Chondrocyte (in vitro differentiated cells): ENCODE results near the gene MAB21L1. TPM values are rescaled to one million over a fixed set of nuclear protein-coding genes. Genes with fewer than 3 reads are reported as not detected.

Source experiments
- DNase-seq: peaks from one replicate; pipeline ENCODE4 v3.0.0; 2021; ENCODE audit warnings: mixed read lengths, low spot score
- H3K27ac Mint-ChIP-seq: one replicate; pipeline ENCODE4 v1.8.0; 2021; ENCODE audit warnings: mild to moderate bottlenecking, moderate library complexity, mixed read lengths; ENCODE audit not compliant: unreplicated experiment
- H3K27me3 Mint-ChIP-seq: 2 replicates; pipeline ENCODE4 v1.8.0; 2021; ENCODE audit warnings: low read depth, mixed read lengths
- H3K36me3 Mint-ChIP-seq: 2 replicates; pipeline ENCODE4 v1.8.0; 2021; ENCODE audit warnings: low read depth, mixed read lengths
- H3K4me1 Mint-ChIP-seq: 2 replicates; pipeline ENCODE4 v1.8.0; 2021; ENCODE audit warnings: low read depth, mild to moderate bottlenecking, mixed read lengths
- H3K4me3 Mint-ChIP-seq: one replicate; pipeline ENCODE4 v1.8.0; 2021; ENCODE audit warnings: mild to moderate bottlenecking, moderate library complexity, mixed read lengths; ENCODE audit not compliant: unreplicated experiment
- H3K9me3 Mint-ChIP-seq: 2 replicates; pipeline ENCODE4 v1.8.0; 2021; ENCODE audit warnings: low read depth, mixed read lengths
- total RNA-seq: library from RNA; stranded (reverse); gene quantifications from 3 replicates; pipeline ENCODE4 v1.2.1, GENCODE V29; 2021
- TF ChIP-seq, protein P1 (sequence below): fragments of 200-600 bp; sonication (generic); IDR thresholded peaks from 2 replicates; pipeline ENCODE4 v1.5.0; 2021; ENCODE audit warnings: antibody characterized with exemption, mild to moderate bottlenecking, moderate library complexity

MAB21L1 gene
- total RNA-seq, 1 donor from 2014 or later, result 0.07 TPM

DNA sequence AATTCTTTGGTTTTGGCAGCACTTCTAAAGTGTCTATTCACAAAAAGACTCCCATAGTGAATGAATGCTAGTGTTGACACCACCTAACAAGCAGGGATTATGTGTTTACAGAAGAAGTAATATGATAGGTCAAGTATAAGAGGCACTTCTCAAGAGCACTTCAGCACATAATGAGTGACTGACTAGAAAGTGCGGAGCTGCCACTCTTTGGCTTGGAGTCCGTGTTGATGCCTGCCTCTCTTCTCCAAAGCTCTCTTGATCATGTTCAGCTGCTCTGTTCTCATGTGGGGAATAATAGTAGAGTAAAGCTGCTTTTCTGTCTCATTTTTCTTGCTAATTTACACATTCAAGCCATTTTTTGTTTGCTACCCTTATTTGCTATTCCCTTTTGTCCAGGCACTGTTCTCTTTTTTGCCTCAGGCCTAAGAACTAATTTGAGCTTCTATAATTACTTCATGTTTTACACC is 22.7 kb upstream of the MAB21L1 start:
- H3K36me3 Mint-ChIP-seq, result no peaks in the 10 kb centered on the region
- H3K4me3 Mint-ChIP-seq, result no peak overlapping the region

DNA sequence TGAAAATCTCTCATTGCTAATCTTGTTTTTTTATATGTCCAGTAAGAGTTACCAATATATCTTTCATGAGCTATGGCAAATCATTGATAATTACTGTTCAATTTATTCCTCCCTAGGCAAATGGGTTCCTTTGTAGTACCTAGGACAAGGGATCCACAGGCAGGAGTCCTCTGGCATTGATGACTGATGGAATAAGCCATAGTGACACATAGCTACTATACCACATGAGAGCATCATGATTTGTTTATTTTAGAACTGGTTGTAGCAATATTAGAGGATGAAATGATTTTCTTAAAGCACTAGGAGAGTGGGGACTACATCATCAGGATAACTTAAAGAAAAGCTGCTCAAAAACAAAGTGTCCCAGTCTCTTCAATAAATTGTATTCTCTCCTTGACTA is 21.7 kb upstream of the MAB21L1 start:
- Mint-ChIP-seq H3K4me1 (no peaks in the 10 kb centered on the region), H3K36me3 (no peaks in the 10 kb centered on the region), H3K27ac (no peak overlapping the region), H3K27me3 (no peaks in the 10 kb centered on the region), H3K4me3 (no peak overlapping the region), H3K9me3 (peaks cover 7% of the 10 kb centered on the region)
- DNase-seq, result no peak
- TF ChIP-seq, protein P1, sequence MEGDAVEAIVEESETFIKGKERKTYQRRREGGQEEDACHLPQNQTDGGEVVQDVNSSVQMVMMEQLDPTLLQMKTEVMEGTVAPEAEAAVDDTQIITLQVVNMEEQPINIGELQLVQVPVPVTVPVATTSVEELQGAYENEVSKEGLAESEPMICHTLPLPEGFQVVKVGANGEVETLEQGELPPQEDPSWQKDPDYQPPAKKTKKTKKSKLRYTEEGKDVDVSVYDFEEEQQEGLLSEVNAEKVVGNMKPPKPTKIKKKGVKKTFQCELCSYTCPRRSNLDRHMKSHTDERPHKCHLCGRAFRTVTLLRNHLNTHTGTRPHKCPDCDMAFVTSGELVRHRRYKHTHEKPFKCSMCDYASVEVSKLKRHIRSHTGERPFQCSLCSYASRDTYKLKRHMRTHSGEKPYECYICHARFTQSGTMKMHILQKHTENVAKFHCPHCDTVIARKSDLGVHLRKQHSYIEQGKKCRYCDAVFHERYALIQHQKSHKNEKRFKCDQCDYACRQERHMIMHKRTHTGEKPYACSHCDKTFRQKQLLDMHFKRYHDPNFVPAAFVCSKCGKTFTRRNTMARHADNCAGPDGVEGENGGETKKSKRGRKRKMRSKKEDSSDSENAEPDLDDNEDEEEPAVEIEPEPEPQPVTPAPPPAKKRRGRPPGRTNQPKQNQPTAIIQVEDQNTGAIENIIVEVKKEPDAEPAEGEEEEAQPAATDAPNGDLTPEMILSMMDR, result no peak

More for the DNA sequence above, 22.7 kb upstream of the MAB21L1 start:
- H3K4me1 Mint-ChIP-seq, result no peaks in the 10 kb centered on the region
- H3K9me3 Mint-ChIP-seq, result peaks cover 7% of the 10 kb centered on the region
- no peak overlapping the region for H3K27ac Mint-ChIP-seq
- TF ChIP-seq, protein P1, result no peak
- no peaks in the 10 kb centered on the region for H3K27me3 Mint-ChIP-seq
- DNase-seq, result no peak

- Mint-ChIP-seq H3K4me1 (no peaks in the 10 kb centered on the region), H3K27ac (no peak overlapping the region), H3K9me3 (peaks cover 7% of the 10 kb centered on the region), H3K4me3 (no peak overlapping the region), H3K36me3 (no peaks in the 10 kb centered on the region), H3K27me3 (no peaks in the 10 kb centered on the region)
- DNase-seq, result no peak
- TF ChIP-seq, protein P1, result no peak
Observed at GRCh38 chr13:35496761-35497386, 20.4 kb upstream of the MAB21L1 start.

- Mint-ChIP-seq H3K36me3 (no peaks in the 10 kb centered on the region), H3K27me3 (no peaks in the 10 kb centered on the region), H3K9me3 (peaks cover 7% of the 10 kb centered on the region), H3K27ac (no peak overlapping the region), H3K4me3 (no peak overlapping the region), H3K4me1 (no peaks in the 10 kb centered on the region)
- no peak for DNase-seq
- TF ChIP-seq, protein P1, result no peak
Observed at GRCh38 chr13:35496006-35496405, 19.5 kb upstream of the MAB21L1 start.

DNA sequence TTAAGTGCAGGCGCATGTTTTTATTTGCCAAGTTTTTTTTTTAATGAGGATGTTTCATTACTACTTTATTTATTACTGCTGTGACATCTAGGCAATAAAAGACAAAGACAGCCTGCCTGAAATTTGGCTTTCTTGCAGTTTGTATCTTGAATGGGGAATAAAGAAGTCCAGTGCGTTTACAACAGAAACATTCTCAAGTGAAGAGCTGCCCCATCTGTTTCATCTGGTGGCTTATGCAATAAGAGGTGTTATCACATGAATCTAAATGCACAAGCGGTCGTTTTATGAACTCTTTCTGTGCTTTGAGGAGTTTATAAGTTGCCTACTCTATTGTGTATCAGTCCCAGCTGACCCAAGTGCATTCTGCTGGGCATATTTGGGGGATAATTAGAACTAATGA is 12.6 kb upstream of the MAB21L1 start:
- no peak overlapping the region for H3K27ac Mint-ChIP-seq
- no peak for DNase-seq
- TF ChIP-seq, protein P1, result no peak
- no peaks in the 10 kb centered on the region for H3K9me3 Mint-ChIP-seq
- no peaks in the 10 kb centered on the region for H3K4me1 Mint-ChIP-seq
- H3K4me3 Mint-ChIP-seq, result no peak overlapping the region
- peaks cover 1% of the 10 kb centered on the region for H3K27me3 Mint-ChIP-seq
- no peaks in the 10 kb centered on the region for H3K36me3 Mint-ChIP-seq
